ENCODE measurements around the gene FDX2. TPM values are rescaled to one million over a fixed set of nuclear protein-coding genes. Genes with fewer than 3 reads are reported as not detected.

The FDX2 gene
- total and polyA plus RNA-seq, 12 donors, result 11.7 to 35.5 (median 17.4) TPM

DNA sequence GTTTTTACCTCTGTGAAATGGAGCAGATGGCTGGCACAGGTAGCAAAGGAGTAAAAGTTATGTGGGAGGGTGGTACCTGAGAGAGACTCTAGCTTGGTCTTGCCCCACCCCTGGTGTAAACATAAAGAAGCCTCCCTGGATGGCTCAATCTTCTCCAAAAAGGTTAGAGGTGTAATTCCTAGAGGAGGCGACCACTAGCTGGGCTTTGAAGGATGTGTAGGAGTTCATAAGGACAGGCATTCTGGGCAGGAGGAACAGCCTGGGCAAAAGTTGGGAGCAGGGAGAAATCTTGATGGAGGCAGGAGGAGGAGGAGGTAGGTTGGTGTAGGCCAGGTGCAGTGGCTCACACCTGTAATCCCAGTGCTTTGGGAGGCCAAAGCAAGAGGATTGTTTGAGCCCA, 36.9 kb downstream of the FDX2 start:
- no peak for DNase-seq
- TF ChIP-seq CTCF (IDR thresholded peaks at IDR 0.05), result no peak
- WGBS, 2 donors, result 94 to 96% methylated on average over 1 of the region's 1 CpG

DNA sequence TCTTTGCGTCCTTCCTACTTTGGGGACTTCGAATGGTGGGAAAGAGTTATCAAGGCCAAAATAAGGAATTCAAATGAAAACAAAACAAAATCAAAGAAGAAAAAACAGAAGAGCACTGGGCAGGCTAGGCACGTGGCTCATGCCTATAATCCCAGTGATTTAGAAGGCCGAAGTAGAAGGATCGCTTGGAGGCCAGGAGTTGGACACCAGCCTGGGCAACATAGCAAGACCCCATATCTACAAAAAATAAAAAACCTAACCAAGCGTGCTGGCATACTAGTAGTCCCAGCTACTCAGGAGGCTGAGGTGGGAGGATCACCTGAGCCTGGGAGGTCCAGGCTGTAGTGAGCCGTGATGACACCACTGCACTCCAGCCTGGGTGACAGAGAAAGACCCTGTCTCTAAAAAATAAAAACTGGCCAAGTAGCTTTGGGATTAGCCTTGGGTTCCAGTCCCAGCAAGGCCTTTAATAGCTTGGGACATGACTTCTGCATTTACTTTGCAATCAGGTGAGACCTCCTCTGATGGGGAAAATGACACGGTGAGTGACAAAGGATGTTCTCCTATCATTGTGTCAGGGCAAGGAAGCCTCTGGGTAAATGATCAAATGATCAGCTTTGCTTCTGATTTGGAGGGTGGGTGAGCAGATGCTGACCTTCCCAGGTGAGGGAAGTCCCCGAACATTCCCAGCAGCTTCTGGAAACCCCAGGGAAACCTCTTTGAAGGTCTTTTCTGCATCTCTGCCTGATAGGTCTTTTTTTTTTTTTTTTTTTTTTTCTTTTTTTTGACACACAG, 37.8 kb downstream of the FDX2 start:
- H3K4me3 ChIP-seq, result no peak overlapping the region
- H3K4me1 ChIP-seq, result peaks cover 0 to 42% (median 0%) of the 10 kb centered on the region in 9 donors
- DNase-seq (no peak), ATAC-seq (no peak)
- no peaks in the 10 kb centered on the region for H3K27me3 ChIP-seq
- TF ChIP-seq CTCF (IDR thresholded peaks at IDR 0.05), result no peak
- H3K9me3 ChIP-seq, result no peaks in the 10 kb centered on the region
- intact Hi-C loops (cut with DNase I), result loop anchor here in 2 of 10 donors (10.0 kb wide), 1 partner anchor 57 kb away; the partner anchor contains the start of genes ICAM3 (in 2 of the 2) and RAVER1 (in 2 of the 2)
- no peak overlapping the region for H3K27ac ChIP-seq
- 92% methylated on average over 9 of the region's 9 CpGs for WGBS, 2 donors
- H3K36me3 ChIP-seq, result peaks cover 0 to 97% (median 4%) of the 10 kb centered on the region in 9 donors

More for the DNA sequence above, 36.9 kb downstream of the FDX2 start:
- intact Hi-C loops (cut with DNase I), result loop anchor here in 2 of 10 donors (10.0 kb wide), 1 partner anchor 56 kb away; the partner anchor contains the start of genes ICAM3 (in 2 of the 2) and RAVER1 (in 2 of the 2)
- H3K4me3 ChIP-seq, result no peak overlapping the region
- peaks cover 0 to 37% (median 0%) of the 10 kb centered on the region in 9 donors for H3K4me1 ChIP-seq
- peaks cover 0 to 100% (median 8%) of the 10 kb centered on the region in 9 donors for H3K36me3 ChIP-seq
- no peaks in the 10 kb centered on the region for H3K9me3 ChIP-seq
- H3K27ac ChIP-seq, result no peak overlapping the region
- no peak for ATAC-seq
- H3K27me3 ChIP-seq, result no peaks in the 10 kb centered on the region

DNA sequence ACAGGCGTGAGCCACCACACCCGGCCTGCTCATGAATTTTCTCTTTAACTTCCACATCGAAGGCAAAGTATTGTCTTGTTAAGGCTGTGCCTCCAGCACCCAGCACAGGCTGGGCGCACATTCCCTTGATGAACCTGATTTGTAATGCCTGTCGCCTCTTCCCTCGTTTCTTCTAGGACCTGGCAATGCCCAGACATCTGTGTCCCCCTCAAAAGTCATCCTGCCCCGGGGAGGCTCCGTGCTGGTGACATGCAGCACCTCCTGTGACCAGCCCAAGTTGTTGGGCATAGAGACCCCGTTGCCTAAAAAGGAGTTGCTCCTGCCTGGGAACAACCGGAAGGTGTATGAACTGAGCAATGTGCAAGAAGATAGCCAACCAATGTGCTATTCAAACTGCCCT, 41.2 kb downstream of the FDX2 start:
- no peaks in the 10 kb centered on the region for H3K9me3 ChIP-seq
- no peak for TF ChIP-seq CTCF (IDR thresholded peaks at IDR 0.05)
- ATAC-seq, result no peak
- H3K4me3 ChIP-seq, result no peak overlapping the region
- peaks cover 0 to 18% (median 3%) of the 10 kb centered on the region in 7 donors for H3K27me3 ChIP-seq
- no peak overlapping the region for H3K27ac ChIP-seq
- no peak for DNase-seq
- intact Hi-C loops (cut with DNase I), result loop anchor here in 6 of 10 donors (5.0 to 10.0 kb wide), 3 partner anchors 43 to 60 kb away; partner anchors contain the start of genes RAVER1 (in 5 of the 6), ICAM3 (in 2 of the 6) and FDX2 (in 1 of the 6)
- H3K4me1 ChIP-seq, result peaks cover 4 to 62% (median 21%) of the 10 kb centered on the region in 9 donors
- 85 to 86% methylated on average over 10 of the region's 10 CpGs for WGBS, 2 donors
- H3K36me3 ChIP-seq, result peaks cover 0 to 66% (median 4%) of the 10 kb centered on the region in 9 donors

DNA sequence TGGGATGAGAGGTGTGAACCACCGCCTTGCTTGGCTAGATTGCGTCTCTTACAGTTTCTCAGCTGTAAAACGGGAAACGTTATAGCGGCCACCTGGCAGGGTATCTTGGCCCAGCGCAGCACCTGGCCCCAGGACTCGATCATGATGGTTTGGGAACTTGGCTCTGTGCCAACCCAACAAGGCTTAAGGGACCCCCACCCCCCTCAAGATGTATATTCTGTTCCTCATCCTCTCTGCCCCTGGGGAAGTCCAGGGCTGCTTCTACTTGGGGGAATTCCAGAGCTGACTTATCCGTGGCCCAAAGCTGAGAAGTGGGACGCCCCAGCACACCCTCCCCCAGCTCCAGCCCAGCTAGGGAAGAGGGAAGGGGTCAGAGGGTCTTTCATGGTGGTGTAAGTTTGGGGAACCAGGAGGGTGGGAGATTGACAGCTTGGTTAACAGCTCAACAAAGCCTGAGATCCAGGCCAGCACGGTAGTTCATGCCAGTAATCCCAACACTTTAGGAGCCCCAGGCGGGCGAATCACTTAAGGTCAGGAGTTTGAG, 44.2 kb downstream of the FDX2 start:
- peaks cover 0 to 36% (median 0%) of the 10 kb centered on the region in 9 donors for H3K36me3 ChIP-seq
- no peak for DNase-seq
- H3K9me3 ChIP-seq, result no peaks in the 10 kb centered on the region
- TF ChIP-seq CTCF (IDR thresholded peaks at IDR 0.05), result no peak
- peaks cover 0 to 19% (median 3%) of the 10 kb centered on the region in 7 donors for H3K27me3 ChIP-seq
- 32 to 40% methylated on average over 12 of the region's 12 CpGs for WGBS, 2 donors
- H3K4me1 ChIP-seq, result peaks cover 7 to 79% (median 46%) of the 10 kb centered on the region in 9 donors
- peak overlapping the region; percentile 25 to 78 (median 58) for H3K4me3 ChIP-seq
- intact Hi-C loops (cut with DNase I), result loop anchor here in 6 of 10 donors (5.0 to 10.0 kb wide), 3 partner anchors 46 to 63 kb away; partner anchors contain the start of genes RAVER1 (in 5 of the 6), ICAM3 (in 2 of the 6) and FDX2 (in 1 of the 6)
- peak overlapping the region; percentile 87 to 99 (median 91) for H3K27ac ChIP-seq
- ATAC-seq, result peak in 1 of 8 donors; percentile 10

All from heart right ventricle (tissue), 16 donors.